K562 (cell line): ENCODE measurements around the gene CFDP1. TPM values are rescaled to one million over a fixed set of nuclear protein-coding genes. Genes with fewer than 3 reads are reported as not detected.

Experiments
- ATAC-seq: fragments of 200-7000 bp; cut with Tn5 transposase; 3 replicates; pipeline ENCODE4 v1.9.1; 2020; ENCODE audit warnings: moderate library complexity
- BruUV-seq: library from RNA; stranded (reverse); fragments of 400-500 nt; replicated peaks from 2 replicates; lab custom pipeline; 2021; lab: Mats Ljungman, UMichigan
- CTCF ChIA-PET: fragments of 300-600 bp; formaldehyde crosslinking; extraction: SDS; loops from one replicate; lab custom pipeline; 2021; ENCODE audit warnings: low intra/inter-chr PET ratio; lab: Yijun Ruan, JAX
- POLR2A ChIA-PET: fragments of 300-600, 350-650 bp; sonication (Branson Sonifier 250); formaldehyde crosslinking; extraction: SDS; loops from one replicate; lab custom pipeline; 2021; ENCODE audit warnings: antibody characterized with exemption, inconsistent platforms; lab: Yijun Ruan, JAX
- DNase-seq, 4 experiments: peaks; one replicate each; pipeline versions ENCODE4 v3.0.0 to v3.0.0-alpha.2; 2011 to 2018; ENCODE audit warnings: low spot score in 3 of 4, mixed read lengths in 3 of 4; ENCODE audit errors: extremely low read depth in 1 of 4
- FAIRE-seq: peaks from 2 replicates; lab custom pipeline; 2011; peaks lifted over from hg19 to GRCh38; lab: Jason Lieb, UNC
- H2AFZ ChIP-seq: 2 replicates; pipeline ENCODE4 v1.6.0; 2011; ENCODE audit warnings: low read depth, low read length, control low read depth, inconsistent platforms
- H3K27ac ChIP-seq: fragments of 200-600 bp; 3 replicates; pipeline ENCODE4 v1.8.0; 2011; ENCODE audit warnings: low read depth, mild to moderate bottlenecking, control low read depth, inconsistent platforms, low read length, moderate library complexity, mixed read lengths; ENCODE audit errors: extremely low read depth
- H3K27me3 ChIP-seq, 2 experiments: fragments of 300-600 bp in 1 of 2; 2 replicates in 1 of 2; 3 replicates in 1 of 2; pipeline versions ENCODE4 v1.6.0 to v1.8.0; 2011; ENCODE audit warnings: inconsistent platforms in 2 of 2, low read length in 2 of 2, mild to moderate bottlenecking in 1 of 2, mixed read lengths in 1 of 2, moderate library complexity in 1 of 2; ENCODE audit not compliant: control insufficient read depth in 2 of 2, insufficient read depth in 2 of 2
- H3K36me3 ChIP-seq: fragments of 300-600 bp; 3 replicates; pipeline ENCODE4 v1.8.0; 2011; ENCODE audit warnings: mild to moderate bottlenecking, low read length, inconsistent platforms; ENCODE audit not compliant: control insufficient read depth, insufficient read depth
- H3K4me1 ChIP-seq, 2 experiments: fragments of 200-600 bp in 1 of 2; replicated peaks in 1 of 2; 2 replicates in 1 of 2; 3 replicates in 1 of 2; pipeline versions ENCODE4 v1.5.1 to v1.8.0; 2011; ENCODE audit warnings: inconsistent platforms in 2 of 2, low read length in 2 of 2, mild to moderate bottlenecking in 1 of 2, mixed read lengths in 1 of 2, moderate library complexity in 1 of 2; ENCODE audit not compliant: control insufficient read depth in 2 of 2, insufficient read depth in 2 of 2
- H3K4me2 ChIP-seq: 2 replicates; pipeline ENCODE4 v1.6.1; 2011; ENCODE audit warnings: low read length, control low read depth, inconsistent platforms, mixed read lengths; ENCODE audit not compliant: insufficient read depth
- H3K4me3 ChIP-seq: fragments of 200-600 bp; sonication (generic), shearing (Covaris generic); 2 replicates; pipeline ENCODE4 v1.5.1; 2016; ENCODE audit warnings: control low read depth, inconsistent platforms
- H3K79me2 ChIP-seq: fragments of 200-600 bp; 3 replicates; pipeline ENCODE4 v1.8.0; 2011; ENCODE audit warnings: low read length, inconsistent platforms; ENCODE audit not compliant: control insufficient read depth, insufficient read depth
- H3K9ac ChIP-seq, 2 experiments: 2 replicates each; pipeline versions ENCODE4 v1.6.0 to v1.6.1; 2011; ENCODE audit warnings: low read depth in 2 of 2, low read length in 2 of 2, control low read depth in 1 of 2, inconsistent platforms in 1 of 2, mild to moderate bottlenecking in 1 of 2, mixed read lengths in 1 of 2; ENCODE audit not compliant: insufficient read depth in 1 of 2
- H3K9me1 ChIP-seq: one replicate; pipeline ENCODE4 v1.6.0; 2011; ENCODE audit warnings: inconsistent platforms, mild to moderate bottlenecking, low read length, moderate library complexity; ENCODE audit not compliant: control insufficient read depth, insufficient read depth
- H3K9me3 ChIP-seq: replicated peaks from 2 replicates; pipeline ENCODE4 v1.5.1; 2011; ENCODE audit warnings: low read depth, low read length, inconsistent platforms; ENCODE audit not compliant: control insufficient read depth, insufficient read depth
- H4K20me1 ChIP-seq: replicated peaks from 2 replicates; pipeline ENCODE4 v1.6.1; 2011; ENCODE audit warnings: low read length, inconsistent platforms, mixed read lengths; ENCODE audit not compliant: control insufficient read depth, insufficient read depth
- BACH1 ChIP-seq: fragments of 200-800 bp; sonication (Bioruptor generic); IDR thresholded peaks from 2 replicates; pipeline ENCODE4 v1.6.1; 2016; ENCODE audit warnings: missing genetic modification characterization, missing compliant biosample characterization
- CBX1 ChIP-seq: sonication (generic); IDR thresholded peaks from 2 replicates; pipeline ENCODE4 v1.6.1; 2016; ENCODE audit warnings: antibody characterized with exemption, low read depth, mild to moderate bottlenecking
- DEAF1 ChIP-seq: fragments of 450-650 bp; formaldehyde crosslinking; IDR thresholded peaks from 2 replicates; pipeline ENCODE4 v1.4.0; 2020; ENCODE audit warnings: mild to moderate bottlenecking, moderate library complexity
- ELF2 ChIP-seq: fragments of 250-450 bp; sonication (Bioruptor Pico); IDR thresholded peaks from 2 replicates; pipeline ENCODE4 v1.5.0; 2021; ENCODE audit warnings: mild to moderate bottlenecking
- HNRNPL ChIP-seq: fragments of 200-400 bp; formaldehyde crosslinking; IDR thresholded peaks from 2 replicates; pipeline ENCODE4 v1.6.1; 2017; ENCODE audit warnings: low read depth, mild to moderate bottlenecking, low read length
- NR2C1 ChIP-seq, 2 experiments: fragments of 450-650 bp; IDR thresholded peaks; 2 replicates each; pipeline ENCODE4 v1.6.1; 2017; ENCODE audit warnings: mild to moderate bottlenecking in 2 of 2, antibody characterized with exemption in 1 of 2, inconsistent platforms in 1 of 2, missing compliant biosample characterization in 1 of 2, missing genetic modification characterization in 1 of 2
- POLR2AphosphoS2 ChIP-seq: IDR thresholded peaks from 2 replicates; pipeline ENCODE4 v1.6.1; 2012; ENCODE audit warnings: low read length, improper control_type of control experiment
- POLR2G ChIP-seq: fragments of 200-400 bp; formaldehyde crosslinking; IDR thresholded peaks from 2 replicates; pipeline ENCODE4 v1.6.1; 2017; ENCODE audit warnings: low read depth, mild to moderate bottlenecking, antibody characterized with exemption, low read length, moderate library complexity
- SMARCC2 ChIP-seq: fragments of 450-650 bp; IDR thresholded peaks from 2 replicates; pipeline ENCODE4 v1.6.1; 2017; ENCODE audit warnings: antibody characterized with exemption, moderate library complexity, mild to moderate bottlenecking, low read depth
- SUPT5H ChIP-seq: fragments of 450-650 bp; IDR thresholded peaks from 2 replicates; pipeline ENCODE4 v1.6.1; 2016
- TOE1 ChIP-seq, 2 experiments: fragments of 450-650 bp in 1 of 2; sonication (generic) in 1 of 2; formaldehyde crosslinking in 1 of 2; IDR thresholded peaks; 2 replicates each; pipeline versions ENCODE4 v1.7.1 to v1.8.0; 2016 to 2022; ENCODE audit warnings: borderline replicate concordance in 2 of 2, mild to moderate bottlenecking in 2 of 2, antibody characterized with exemption in 1 of 2, inconsistent platforms in 1 of 2, low read depth in 1 of 2, missing genetic modification reagents in 1 of 2, moderate library complexity in 1 of 2
- U2AF2 ChIP-seq: fragments of 200-400 bp; formaldehyde crosslinking; optimal IDR thresholded peaks from 2 replicates; pipeline ENCODE3; 2017; ENCODE audit warnings: low read depth, mild to moderate bottlenecking, low read length
- ZBED1 ChIP-seq: IDR thresholded peaks from 2 replicates; pipeline ENCODE4 v1.6.1; 2014
- ZBTB34 ChIP-seq: fragments of 250-450 bp; sonication (Bioruptor Pico); IDR thresholded peaks from 2 replicates; pipeline ENCODE4 v1.8.0; 2021; ENCODE audit warnings: mild to moderate bottlenecking, moderate library complexity
- ZKSCAN1 ChIP-seq: fragments of 150-350 bp; IDR thresholded peaks from 2 replicates; pipeline ENCODE4 v1.6.1; 2016; ENCODE audit warnings: low read depth, low read length
- ZNF134 ChIP-seq: fragments of 250-450 bp; sonication (Bioruptor Pico); conservative IDR thresholded peaks from 2 replicates; pipeline ENCODE4 v1.4.0; 2020
- ZNF24 ChIP-seq: fragments of 450-650 bp; IDR thresholded peaks from 2 replicates; pipeline ENCODE4 v1.6.1; 2016
- ZNF324 ChIP-seq: fragments of 250-450 bp; sonication (Bioruptor Pico); IDR thresholded peaks from 2 replicates; pipeline ENCODE4 v1.4.0; 2020; ENCODE audit warnings: mild to moderate bottlenecking
- ZNF431 ChIP-seq: sonication (generic); formaldehyde crosslinking; IDR thresholded peaks from 2 replicates; pipeline ENCODE4 v1.8.0; 2022; ENCODE audit warnings: mild to moderate bottlenecking, missing genetic modification reagents
- ZNF75A ChIP-seq: fragments of 450-650 bp; formaldehyde crosslinking; IDR thresholded peaks from 2 replicates; pipeline ENCODE4 v1.4.0; 2020; ENCODE audit warnings: mild to moderate bottlenecking
- WGBS: fragments of 100-300 bp; shearing (Covaris generic); methylation state at CpG from one replicate; pipeline ENCODE4 v1.1.6; 2016; ENCODE audit warnings: low coverage, mixed read lengths; ENCODE audit not compliant: insufficient coverage; ENCODE audit errors: missing lambda C conversion rate; 5-methylcytosine and 5-hydroxymethylcytosine counted together
- in situ Hi-C: fragments of 300-500 bp; cut with MboI; formaldehyde crosslinking; loops from 4 replicates; pipeline ENCODE4 v1.15.0; 2018; ENCODE audit warnings: inconsistent platforms, mixed read lengths
- intact Hi-C: fragments of 100-400 bp; cut with micrococcal nuclease; formaldehyde crosslinking; loops from 2 replicates; pipeline ENCODE4 v1.14.2; 2022
- polyA plus RNA-seq, 8 experiments: library from polyadenylated mRNA; depleted of rRNA in 4 of 8; stranded (reverse) in 5 of 8; unstranded in 3 of 8; fragments of >200 nt; fragmentation: Nextera tagmentation in 2 of 8; fragmentation: Illumina TruSeq in 1 of 8; extraction: Ambion mirVana in 2 of 8; extraction: Trizol in 1 of 8; gene quantifications; 2 replicates each; pipeline versions ENCODE4 v1.2.1 to v1.2.3, GENCODE V29; 2011 to 2014; ENCODE audit warnings: inconsistent platforms in 1 of 8, missing spikeins in 1 of 8
- total RNA-seq, 7 experiments: library from RNA; depleted of rRNA in 6 of 7; stranded (reverse); fragments of >200 nt in 6 of 7; fragmentation: Illumina TruSeq in 2 of 7; extraction: Trizol in 2 of 7; gene quantifications; 2 replicates each; pipeline versions ENCODE4 v1.2.1 to v1.2.3, GENCODE V29; 2011 to 2021; ENCODE audit warnings: low replicate concordance in 1 of 7

CFDP1 gene
- total and polyA plus RNA-seq, 9 of the 15 experiments (the other 6 are each of a cell fraction or from before 2014, with no cell fraction given): 31.5 to 78.4 (median 61.7) TPM

DNA sequence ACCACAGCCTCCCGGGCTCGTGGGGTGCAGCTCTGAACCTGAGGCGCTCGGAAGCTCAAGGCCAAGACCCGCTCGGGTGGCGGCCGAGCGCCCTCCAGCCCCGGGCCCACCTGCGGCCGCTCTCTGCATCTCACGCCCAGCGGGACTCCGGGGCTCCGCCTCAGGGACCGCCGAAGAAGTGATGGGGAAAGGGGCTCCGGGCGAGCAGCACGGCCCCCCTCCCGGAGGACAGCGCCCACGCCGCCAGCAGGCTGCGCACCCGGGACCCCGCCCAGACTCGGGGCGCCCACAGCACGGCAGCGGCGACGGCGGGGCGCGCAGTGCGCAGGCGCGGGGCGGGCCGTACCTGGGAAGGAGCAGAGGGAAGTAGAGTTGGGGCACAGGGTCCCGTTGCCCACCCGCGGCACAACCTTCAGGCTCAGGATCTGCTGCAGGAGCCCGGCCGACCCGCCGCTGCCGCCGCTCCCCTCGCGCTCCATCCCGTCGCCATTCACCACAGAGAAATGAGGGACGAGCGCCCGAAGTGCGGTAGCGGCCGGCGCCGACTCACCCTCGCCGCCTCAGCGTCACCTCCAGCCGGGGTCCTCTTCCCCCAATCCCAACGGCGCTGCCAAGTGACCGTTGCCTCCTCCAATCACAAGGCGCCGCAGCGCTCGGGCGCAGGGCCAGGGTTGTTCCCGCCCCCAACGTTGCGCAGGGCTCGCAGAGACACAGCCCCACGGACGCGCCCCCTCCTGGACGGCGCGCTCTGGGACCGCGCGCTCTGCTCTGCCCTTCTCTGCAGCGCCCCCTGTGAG, 31.0 kb upstream of the CFDP1 start, which contains the start of gene TMEM170A:
Gene TMEM170A (minus strand): TSS at position 568 of the 797 bp plus-strand sequence. CDS start 89 bp downstream, at position 479.
- intact Hi-C loops (loop anchor here (2.0 to 5.0 kb wide), 4 partner anchors 32 to 266 kb away; partner anchors contain the start of genes ADAT1 and CFDP1), in situ Hi-C loops (no loop called here)
- peak; percentile 97 to 99 (median 97) for DNase-seq
- ATAC-seq: peak; percentile 98
- Histone ChIP-seq H3K36me3 (peaks cover 7% of the 10 kb centered on the region; the same call in 2 of the 3 replicates), H3K4me1 (peaks cover 3 to 9% of the 10 kb centered on the region in 2 experiments; a peak in 4 of 5 replicates), H3K4me3 (peak within 1 kb of the TSS; percentile 78), H3K27me3 (no peaks in the 10 kb centered on the region), H4K20me1 (no peaks in the 10 kb centered on the region), H3K4me2 (peak within 1 kb of the TSS; percentile 87), H3K79me2 (peaks cover 44% of the 10 kb centered on the region), H3K9me3 (no peaks in the 10 kb centered on the region), H3K9ac (peak within 1 kb of the TSS; percentile 82 to 94), H2AFZ (peak within 1 kb of the TSS; percentile 98), H3K9me1 (no peaks in the 10 kb centered on the region), H3K27ac (peak within 1 kb of the TSS; percentile 92)
- ChIA-PET POLR2A (interaction anchor here (0.7 to 1.7 kb wide), 5 partner anchors 10 to 31 kb away, joined by 4 to 7 read pairs (median 5); partner anchors contain the start of gene CFDP1), CTCF (interaction anchor here (0.7 to 1.7 kb wide), 5 partner anchors 31 to 265 kb away, joined by 3 to 6 read pairs (median 4); no protein-coding TSS in a partner anchor)
- BruUV-seq: no TSS peak
- peak; percentile 95 for FAIRE-seq
- WGBS: under 1% methylated on average over 58 of the region's 89 CpGs
- TF ChIP-seq CBX1 (peak; percentile 57), NR2C1 (IDR thresholded peaks at IDR 0.05) (no peak), NR2C1 (tag; IDR thresholded peaks at IDR 0.05) (no peak), ZNF75A (CRISPR knock-in tag) (no peak), ELF2 (CRISPR knock-in tag) (0 out of 2 replicates have a peak, but pooled peaks have one; percentile 56), SMARCC2 (peak; percentile 74; the same call in 1 of the 2 replicates), ZKSCAN1 (peak; percentile 51; the same call in 1 of the 2 replicates), HNRNPL (no peak), DEAF1 (CRISPR knock-in tag) (no peak; the same call in none of the 2 replicates), ZBTB34 (CRISPR knock-in tag) (no peak), SUPT5H (peak; percentile 97), ZBED1 (no peak), POLR2G (peak; percentile 99), ZNF431 (CRISPR knock-in tag) (no peak), U2AF2 (no peak), BACH1 (no peak), POLR2AphosphoS2 (peak; percentile 45; the same call in 1 of the 2 replicates), ZNF134 (CRISPR knock-in tag) (peak; percentile 58; the same call in 1 of the 2 replicates), ZNF24 (peak; percentile 75), ZNF324 (CRISPR knock-in tag) (no peak), TOE1 (IDR thresholded peaks at IDR 0.05; ENCODE audit: borderline replicate concordance) (peak; percentile 40; the same call in 1 of the 2 replicates), TOE1 (CRISPR knock-in tag; IDR thresholded peaks at IDR 0.05; ENCODE audit: borderline replicate concordance, low read depth) (no peak)
